HG03521 (cell line): ENCODE data around the gene SPRTN.
"Not testable (repeated sequence)": the region's sequence is repeated elsewhere in the genome, so short reads cannot be mapped to it uniquely, and the experiment has no call there.

Experiments
- ATAC-seq: cut with Tn5 transposase; IDR thresholded peaks from one replicate; pipeline ENCODE4 v1.9.1; 2021; ENCODE audit warnings: mild to moderate bottlenecking, moderate library complexity; ENCODE audit not compliant: unreplicated experiment

Gene SPRTN

GRCh38 chr1:231335663-231336602 is 2.2 kb upstream of the SPRTN start:
- no peak for ATAC-seq

GRCh38 chr1:231337043-231337471 is 1.0 kb upstream of the SPRTN start:
- peak; percentile 11 for ATAC-seq

- peak; percentile 70 for ATAC-seq
Measured at GRCh38 chr1:231337472-231338269, 422 bp upstream of the SPRTN start, which contains the start of gene EXOC8. TSS of gene EXOC8 (minus strand) at chr1:231337852. CDS start at chr1:231337745, 107 bp downstream.

GRCh38 chr1:231340328-231341013 is 2.4 kb downstream of the SPRTN start:
- ATAC-seq, result no peak

GRCh38 chr1:231347961-231348360 is 9.9 kb downstream of the SPRTN start:
- ATAC-seq, result no peak

DNA sequence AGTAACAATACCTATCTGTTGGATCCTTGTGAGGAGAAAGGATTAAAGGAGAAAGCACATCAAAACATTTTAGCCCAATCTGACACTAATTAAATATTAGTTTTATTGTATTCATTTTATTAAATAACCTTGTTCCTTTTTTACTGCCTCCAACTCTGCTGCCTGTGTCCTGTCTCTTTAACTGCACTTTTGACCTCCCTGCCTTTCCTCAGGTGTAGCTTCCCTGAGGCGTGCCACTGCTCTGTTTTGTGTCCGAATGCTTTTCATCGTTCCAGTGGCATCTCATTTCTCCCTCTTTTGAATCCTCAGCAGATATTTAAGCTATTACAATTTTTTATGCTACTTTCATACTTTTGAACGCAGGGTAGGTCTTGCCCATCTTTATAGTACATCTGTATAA is 10.3 kb downstream of the SPRTN start:
- no peak for ATAC-seq

- not testable (repeated sequence) for ATAC-seq
Measured at GRCh38 chr1:231348856-231349255, 10.8 kb downstream of the SPRTN start.

DNA sequence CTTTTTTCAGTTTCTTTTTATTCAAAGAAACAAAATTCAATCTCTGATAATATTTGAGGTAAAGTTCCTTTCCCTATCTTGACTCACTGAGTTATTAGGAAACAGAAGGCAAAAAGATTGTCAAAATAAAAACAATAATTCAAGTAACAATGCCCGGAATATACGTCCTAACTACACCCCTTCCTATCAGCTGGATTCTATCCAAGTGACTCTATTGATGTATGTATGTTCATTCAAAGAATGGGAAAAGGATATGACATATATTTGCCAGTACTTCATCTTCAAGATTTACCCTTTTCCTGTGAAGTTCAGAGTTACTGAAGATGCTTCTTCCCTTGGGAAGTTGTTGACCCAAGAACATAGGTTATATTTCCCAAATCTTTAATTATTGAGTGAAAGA is 13.7 kb downstream of the SPRTN start:
- no peak for ATAC-seq

DNA sequence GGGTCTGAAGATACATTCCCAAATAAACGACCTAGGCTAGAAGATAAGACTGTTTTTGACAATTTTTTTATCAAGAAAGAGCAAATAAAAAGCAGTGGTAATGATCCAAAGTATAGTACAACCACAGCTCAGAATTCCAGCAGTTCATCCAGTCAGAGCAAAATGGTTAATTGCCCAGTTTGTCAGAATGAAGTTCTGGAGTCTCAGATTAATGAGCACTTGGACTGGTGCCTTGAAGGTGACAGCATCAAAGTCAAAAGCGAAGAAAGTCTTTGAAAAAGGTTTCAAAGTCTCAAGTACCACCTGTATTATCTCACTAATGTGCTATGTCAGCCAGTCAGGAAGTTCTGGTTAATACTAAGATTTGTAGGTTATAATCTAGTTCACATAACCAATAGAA is 15.0 kb downstream of the SPRTN start:
- ATAC-seq, result no peak

- ATAC-seq, result no peak
Measured at GRCh38 chr1:231354330-231355020, 16.4 kb downstream of the SPRTN start.

- no peak for ATAC-seq
Measured at GRCh38 chr1:231355171-231355570, 17.1 kb downstream of the SPRTN start.

DNA sequence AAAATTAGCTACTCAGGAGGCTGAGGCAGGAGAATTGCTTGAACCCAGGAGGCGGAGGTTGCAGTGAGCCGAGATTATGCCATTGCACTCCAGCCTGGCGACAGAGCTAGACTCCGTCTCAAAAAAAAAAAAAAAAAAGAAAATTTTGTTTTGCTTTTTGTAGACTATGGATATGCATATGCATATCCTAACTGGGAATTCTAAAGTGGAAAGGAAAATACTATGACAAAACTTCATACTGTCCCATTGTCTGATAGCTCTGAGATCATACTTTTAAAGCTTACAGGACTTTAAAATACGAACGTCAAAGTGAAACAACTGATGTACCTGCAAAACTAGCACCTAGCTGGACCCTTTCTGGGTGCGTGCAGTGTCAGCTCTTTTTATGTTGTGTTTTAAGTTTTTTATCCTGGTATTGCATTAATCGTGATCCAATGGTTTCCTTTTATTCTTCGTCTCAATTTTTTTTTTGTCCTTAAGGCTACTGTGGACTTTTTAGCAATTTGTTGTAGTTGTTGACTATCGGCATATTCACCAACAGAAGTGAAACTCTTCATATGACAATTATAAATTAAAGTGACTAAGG is 19.2 kb downstream of the SPRTN start:
- no peak for ATAC-seq

DNA sequence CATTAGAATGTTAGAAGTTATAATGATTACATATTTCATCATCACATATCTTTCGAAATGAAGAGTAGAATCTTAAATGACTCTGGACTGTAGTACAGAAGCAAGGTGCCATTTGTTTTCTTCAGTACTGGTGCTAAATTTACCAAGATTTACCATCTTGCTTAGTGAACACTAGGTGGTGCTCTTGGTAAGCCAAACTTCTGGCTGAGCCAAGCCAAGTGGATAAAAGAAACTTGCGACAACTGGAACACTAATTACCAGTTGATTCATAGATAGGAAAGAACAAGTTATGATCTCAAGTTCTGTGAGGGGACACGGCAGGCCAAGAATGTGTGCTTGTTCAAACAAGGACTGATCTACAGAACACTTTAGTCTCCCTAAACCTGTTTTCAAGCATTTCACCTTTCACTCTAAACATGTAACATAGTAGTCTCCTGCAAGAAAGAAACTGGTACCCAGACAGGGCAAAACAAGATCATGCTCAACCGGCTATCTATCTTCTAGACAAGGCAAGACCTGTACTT is 19.8 kb downstream of the SPRTN start:
- peak; percentile 57 for ATAC-seq

GRCh38 chr1:231359113-231359512 is 21.0 kb downstream of the SPRTN start:
- no peak for ATAC-seq

GRCh38 chr1:231362325-231362724 is 24.2 kb downstream of the SPRTN start:
- no peak for ATAC-seq

- no peak for ATAC-seq
Measured at GRCh38 chr1:231363624-231364023, 25.5 kb downstream of the SPRTN start.

- no peak for ATAC-seq
Measured at GRCh38 chr1:231364192-231364591, 26.1 kb downstream of the SPRTN start.

DNA sequence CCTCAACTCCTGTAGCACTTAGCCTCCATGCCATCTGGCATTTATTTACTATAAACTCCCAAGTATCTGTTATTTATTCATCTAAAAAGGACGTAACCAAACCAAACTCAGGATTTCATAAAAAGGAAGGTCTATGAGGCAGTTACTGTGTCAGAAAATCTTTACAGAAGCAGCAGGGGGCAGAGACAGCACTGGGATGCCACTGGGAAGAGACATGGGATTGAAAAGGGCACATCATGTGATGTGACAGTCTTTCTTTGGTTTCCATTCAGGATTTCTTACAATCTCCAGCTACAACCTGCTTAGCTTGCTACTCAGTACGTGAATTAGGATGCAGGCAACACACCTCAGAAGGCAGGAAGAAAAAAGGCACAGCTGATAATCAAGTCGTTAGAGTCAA is 31.2 kb downstream of the SPRTN start:
- no peak for ATAC-seq

- ATAC-seq, result no peak
Measured at GRCh38 chr1:231372501-231372900, 34.4 kb downstream of the SPRTN start.

DNA sequence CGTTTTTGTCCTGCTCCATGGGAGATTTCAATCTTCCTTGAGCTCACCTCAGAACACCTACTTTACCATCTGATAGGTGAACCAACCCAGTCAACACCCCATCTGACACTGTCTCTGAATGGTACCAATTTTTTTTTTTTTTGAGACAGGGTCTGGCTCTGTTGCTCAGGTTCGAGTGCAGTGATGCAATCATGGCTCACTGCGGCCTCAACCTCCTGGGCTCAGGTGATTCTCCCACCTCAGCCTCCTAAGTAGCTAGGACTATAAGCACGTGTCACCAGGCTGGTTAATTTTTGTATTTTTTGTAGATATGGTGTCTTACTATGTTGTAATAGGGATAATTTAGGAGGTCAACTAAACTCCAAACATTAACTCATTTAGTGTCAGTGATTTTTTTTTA is 36.3 kb downstream of the SPRTN start:
- no peak for ATAC-seq
